C4-2B (cell line): Measurements from ENCODE around the gene ERICH6.

Experiments used
- ZFX ChIP-seq: fragments of 450-650 bp; IDR thresholded peaks from 2 replicates; pipeline ENCODE4 v1.6.1; 2017
- TF ChIP-seq, protein P1 (sequence below): fragments of 450-650 bp; conservative IDR thresholded peaks from 2 replicates; pipeline ENCODE4 v1.5.1; 2017; ENCODE audit warnings: mild to moderate bottlenecking

DNA sequence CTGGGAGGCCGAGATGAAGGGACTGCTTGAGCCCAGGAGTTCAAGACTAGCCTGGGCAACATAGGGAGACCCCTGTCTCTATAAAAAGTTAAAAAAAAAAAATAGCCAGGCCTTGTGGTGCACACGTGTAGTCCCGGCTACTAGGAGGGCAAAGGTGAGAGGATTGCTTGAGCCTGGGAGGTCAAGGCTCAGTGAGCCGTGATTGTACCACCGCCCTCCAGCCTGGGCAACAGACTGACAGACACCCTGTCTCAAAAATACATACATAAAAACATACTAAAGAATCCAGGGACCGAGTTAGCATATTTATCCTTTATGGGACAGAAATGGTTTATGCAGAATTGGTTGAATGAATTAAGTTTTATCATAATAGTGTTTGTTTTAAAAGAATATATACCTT, 45.5 kb upstream of the ERICH6 start:
- TF ChIP-seq, protein P1, sequence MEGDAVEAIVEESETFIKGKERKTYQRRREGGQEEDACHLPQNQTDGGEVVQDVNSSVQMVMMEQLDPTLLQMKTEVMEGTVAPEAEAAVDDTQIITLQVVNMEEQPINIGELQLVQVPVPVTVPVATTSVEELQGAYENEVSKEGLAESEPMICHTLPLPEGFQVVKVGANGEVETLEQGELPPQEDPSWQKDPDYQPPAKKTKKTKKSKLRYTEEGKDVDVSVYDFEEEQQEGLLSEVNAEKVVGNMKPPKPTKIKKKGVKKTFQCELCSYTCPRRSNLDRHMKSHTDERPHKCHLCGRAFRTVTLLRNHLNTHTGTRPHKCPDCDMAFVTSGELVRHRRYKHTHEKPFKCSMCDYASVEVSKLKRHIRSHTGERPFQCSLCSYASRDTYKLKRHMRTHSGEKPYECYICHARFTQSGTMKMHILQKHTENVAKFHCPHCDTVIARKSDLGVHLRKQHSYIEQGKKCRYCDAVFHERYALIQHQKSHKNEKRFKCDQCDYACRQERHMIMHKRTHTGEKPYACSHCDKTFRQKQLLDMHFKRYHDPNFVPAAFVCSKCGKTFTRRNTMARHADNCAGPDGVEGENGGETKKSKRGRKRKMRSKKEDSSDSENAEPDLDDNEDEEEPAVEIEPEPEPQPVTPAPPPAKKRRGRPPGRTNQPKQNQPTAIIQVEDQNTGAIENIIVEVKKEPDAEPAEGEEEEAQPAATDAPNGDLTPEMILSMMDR: no peak
- TF ChIP-seq ZFX: no peak
